ENCODE measurements around the gene MSI2.

DNA sequence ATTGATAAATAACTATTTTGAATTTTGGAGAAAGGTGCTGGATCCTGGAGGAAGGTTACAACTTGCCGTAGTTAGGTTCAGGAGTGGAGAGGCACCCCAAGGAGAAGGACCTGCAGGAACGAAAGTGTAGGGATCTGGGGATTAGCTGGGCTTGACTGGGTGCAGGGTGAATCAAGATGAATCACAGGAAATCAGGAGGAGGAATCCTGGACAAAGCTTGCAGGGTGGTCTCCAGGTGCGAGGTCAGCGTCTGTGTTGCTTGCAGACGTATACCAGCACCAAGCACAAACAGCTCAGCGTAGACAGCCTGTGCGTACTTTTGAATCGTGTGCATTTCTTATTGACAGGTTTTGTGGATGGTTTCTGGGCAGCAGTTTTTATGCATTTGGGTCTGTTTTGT, 144.3 kb downstream of the MSI2 start:
- TF ChIP-seq, protein P1, sequence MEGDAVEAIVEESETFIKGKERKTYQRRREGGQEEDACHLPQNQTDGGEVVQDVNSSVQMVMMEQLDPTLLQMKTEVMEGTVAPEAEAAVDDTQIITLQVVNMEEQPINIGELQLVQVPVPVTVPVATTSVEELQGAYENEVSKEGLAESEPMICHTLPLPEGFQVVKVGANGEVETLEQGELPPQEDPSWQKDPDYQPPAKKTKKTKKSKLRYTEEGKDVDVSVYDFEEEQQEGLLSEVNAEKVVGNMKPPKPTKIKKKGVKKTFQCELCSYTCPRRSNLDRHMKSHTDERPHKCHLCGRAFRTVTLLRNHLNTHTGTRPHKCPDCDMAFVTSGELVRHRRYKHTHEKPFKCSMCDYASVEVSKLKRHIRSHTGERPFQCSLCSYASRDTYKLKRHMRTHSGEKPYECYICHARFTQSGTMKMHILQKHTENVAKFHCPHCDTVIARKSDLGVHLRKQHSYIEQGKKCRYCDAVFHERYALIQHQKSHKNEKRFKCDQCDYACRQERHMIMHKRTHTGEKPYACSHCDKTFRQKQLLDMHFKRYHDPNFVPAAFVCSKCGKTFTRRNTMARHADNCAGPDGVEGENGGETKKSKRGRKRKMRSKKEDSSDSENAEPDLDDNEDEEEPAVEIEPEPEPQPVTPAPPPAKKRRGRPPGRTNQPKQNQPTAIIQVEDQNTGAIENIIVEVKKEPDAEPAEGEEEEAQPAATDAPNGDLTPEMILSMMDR (IDR thresholded peaks at IDR 0.05; ENCODE audit: insufficient read depth, low read depth, low read length), result no peak
- TF ChIP-seq EZH2 (IDR thresholded peaks at IDR 0.05; ENCODE audit: insufficient read depth, low read length), result no peak
